ENCODE results near the gene PCNX2. TPM values are rescaled to one million over a fixed set of nuclear protein-coding genes. Genes with fewer than 3 reads are reported as not detected.

Gene PCNX2
- total RNA-seq, 2 donors from 2014 or later: 23.9 to 39.1 TPM

DNA sequence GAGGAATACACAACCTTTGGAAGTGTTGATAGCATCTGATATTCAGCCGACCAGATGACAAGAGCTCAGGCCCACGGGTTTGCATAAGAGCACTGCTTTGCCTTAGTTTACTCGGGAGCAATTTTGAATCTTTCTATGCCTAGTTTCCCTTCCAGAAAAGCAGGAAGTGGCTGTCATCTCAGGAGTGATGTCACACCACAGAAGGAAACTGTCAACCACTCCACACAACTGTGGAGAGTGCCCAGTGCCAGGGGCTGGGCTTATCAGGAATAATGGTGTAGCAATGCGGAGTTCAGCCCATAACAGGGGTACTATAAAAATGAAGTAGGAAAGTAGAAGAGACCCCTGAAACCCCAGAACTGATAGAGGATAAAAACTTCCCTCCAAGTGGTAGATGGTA is 316.7 kb downstream of the PCNX2 start:
- Histone ChIP-seq H3K4me3 (ENCODE audit: low read length) (no peak overlapping the region), H3K9ac (ENCODE audit: extremely low read depth, low read length, poor library complexity, severe bottlenecking) (no peak overlapping the region), H3K9me3 (ENCODE audit: control insufficient read depth, low read length) (peaks cover 8% of the 10 kb centered on the region), H3K27me3 (ENCODE audit: control insufficient read depth, insufficient read depth, low read length, poor library complexity, severe bottlenecking) (no peaks in the 10 kb centered on the region), H3K36me3 (ENCODE audit: control insufficient read depth, insufficient read depth, low read length) (peaks cover 24% of the 10 kb centered on the region), H3K27ac (ENCODE audit: low read depth, low read length) (no peak overlapping the region), H3K4me1 (ENCODE audit: control insufficient read depth, insufficient read depth, low read length) (no peaks in the 10 kb centered on the region)
- H3K4me1 Mint-ChIP-seq: no peaks in the 10 kb centered on the region
- H3K27me3 Mint-ChIP-seq (ENCODE audit: insufficient read depth): no peaks in the 10 kb centered on the region
- no peak overlapping the region for H3K4me3 Mint-ChIP-seq
- peaks cover 36% of the 10 kb centered on the region for H3K36me3 Mint-ChIP-seq (ENCODE audit: low read depth)
- no peak overlapping the region for H3K27ac Mint-ChIP-seq
- WGBS, 2 experiments (ENCODE audit: insufficient coverage in 1 of 2, insufficient read length in 1 of 2): 93 to 100% methylated on average over 4 of the region's 4 CpGs
- TF ChIP-seq CTCF (conservative IDR thresholded peaks at IDR 0.05): no peak
- DNase-seq: no peak
- H3K9me3 Mint-ChIP-seq: peaks cover 5% of the 10 kb centered on the region

- Mint-ChIP-seq H3K4me3 (no peak overlapping the region), H3K36me3 (ENCODE audit: low read depth) (peaks cover 41% of the 10 kb centered on the region), H3K9me3 (peaks cover 12% of the 10 kb centered on the region), H3K27ac (no peak overlapping the region), H3K4me1 (no peaks in the 10 kb centered on the region), H3K27me3 (ENCODE audit: insufficient read depth) (no peaks in the 10 kb centered on the region)
- Histone ChIP-seq H3K27me3 (ENCODE audit: control insufficient read depth, insufficient read depth, low read length, poor library complexity, severe bottlenecking) (no peaks in the 10 kb centered on the region), H3K27ac (ENCODE audit: low read depth, low read length) (no peak overlapping the region), H3K4me1 (ENCODE audit: control insufficient read depth, insufficient read depth, low read length) (no peaks in the 10 kb centered on the region), H3K4me3 (ENCODE audit: low read length) (no peak overlapping the region), H3K9ac (ENCODE audit: extremely low read depth, low read length, poor library complexity, severe bottlenecking) (no peak overlapping the region), H3K36me3 (ENCODE audit: control insufficient read depth, insufficient read depth, low read length) (peaks cover 30% of the 10 kb centered on the region), H3K9me3 (ENCODE audit: control insufficient read depth, low read length) (peaks cover 14% of the 10 kb centered on the region)
- WGBS, 2 experiments (ENCODE audit: insufficient coverage in 1 of 2, insufficient read length in 1 of 2): 97% methylated on average over 7 to 8 of the region's 8 CpGs
- no peak for TF ChIP-seq CTCF (conservative IDR thresholded peaks at IDR 0.05)
- DNase-seq: no peak
Measured at GRCh38 chr1:232978091-232978634, 317.4 kb downstream of the PCNX2 start.

- no peak for DNase-seq
- H3K27ac ChIP-seq (ENCODE audit: low read depth, low read length): no peak overlapping the region
- Mint-ChIP-seq H3K27me3 (ENCODE audit: insufficient read depth) (no peaks in the 10 kb centered on the region), H3K36me3 (ENCODE audit: low read depth) (peaks cover 67% of the 10 kb centered on the region), H3K4me3 (no peak overlapping the region), H3K9me3 (peaks cover 14% of the 10 kb centered on the region), H3K27ac (no peak overlapping the region), H3K4me1 (no peaks in the 10 kb centered on the region)
- H3K4me3 ChIP-seq (ENCODE audit: low read length): no peak overlapping the region
- H3K9me3 ChIP-seq (ENCODE audit: control insufficient read depth, low read length): peaks cover 23% of the 10 kb centered on the region
- no peaks in the 10 kb centered on the region for H3K27me3 ChIP-seq (ENCODE audit: control insufficient read depth, insufficient read depth, low read length, poor library complexity, severe bottlenecking)
- no peak for TF ChIP-seq CTCF (conservative IDR thresholded peaks at IDR 0.05)
- peaks cover 43% of the 10 kb centered on the region for H3K36me3 ChIP-seq (ENCODE audit: control insufficient read depth, insufficient read depth, low read length)
- 93 to 100% methylated on average over 1 to 3 of the region's 3 CpGs for WGBS, 2 experiments (ENCODE audit: insufficient coverage in 1 of 2, insufficient read length in 1 of 2)
- H3K4me1 ChIP-seq (ENCODE audit: control insufficient read depth, insufficient read depth, low read length): no peaks in the 10 kb centered on the region
- H3K9ac ChIP-seq (ENCODE audit: extremely low read depth, low read length, poor library complexity, severe bottlenecking): no peak overlapping the region
Measured at GRCh38 chr1:232974971-232975370, 320.6 kb downstream of the PCNX2 start.

Measured in endodermal cell (in vitro differentiated cells).